Left cardiac atrium (tissue), 4 donors: Measurements from ENCODE around the gene PRR29. TPM values are rescaled to one million over a fixed set of nuclear protein-coding genes. Genes with fewer than 3 reads are reported as not detected.

ENCODE experiments used
- ATAC-seq, 2 donors: fragments of 200-7000 bp; cut with Tn5 transposase; one replicate each; pipeline ENCODE4 v1.9.1; 2020; ENCODE audit warnings: mild to moderate bottlenecking in 2 of 2, moderate library complexity in 2 of 2
- DNase-seq: peaks from one replicate; pipeline ENCODE4 v3.0.0-alpha.2; 2020
- intact Hi-C, 2 donors: fragments of 100-400 bp; cut with DNase I; formaldehyde crosslinking; loops; one replicate each; pipeline versions ENCODE4 v1.14.1 to v1.15.1; 2022 to 2023
- total RNA-seq, 2 donors: library from RNA; stranded (reverse); fragmentation: NEBNext Ultra II Directional; extraction: Animal tissue kit (Norgen Biotek cat#: 25700); gene quantifications; one replicate each; pipeline ENCODE4 v1.2.1, GENCODE V29; 2021
- donor health status: DM: no; HTN: yes; CAD: no.
- donor health status: DM: no; HTN: yes; CAD: no; lungs with severe emphysema.
- donor health status: DM: yes; HTN: yes; CAD: no.
- donor health status: Dilated cardiomyopathy.

PRR29 gene
- total RNA-seq, 2 donors from 2014 or later, result 0.24 to 0.35 TPM

DNA sequence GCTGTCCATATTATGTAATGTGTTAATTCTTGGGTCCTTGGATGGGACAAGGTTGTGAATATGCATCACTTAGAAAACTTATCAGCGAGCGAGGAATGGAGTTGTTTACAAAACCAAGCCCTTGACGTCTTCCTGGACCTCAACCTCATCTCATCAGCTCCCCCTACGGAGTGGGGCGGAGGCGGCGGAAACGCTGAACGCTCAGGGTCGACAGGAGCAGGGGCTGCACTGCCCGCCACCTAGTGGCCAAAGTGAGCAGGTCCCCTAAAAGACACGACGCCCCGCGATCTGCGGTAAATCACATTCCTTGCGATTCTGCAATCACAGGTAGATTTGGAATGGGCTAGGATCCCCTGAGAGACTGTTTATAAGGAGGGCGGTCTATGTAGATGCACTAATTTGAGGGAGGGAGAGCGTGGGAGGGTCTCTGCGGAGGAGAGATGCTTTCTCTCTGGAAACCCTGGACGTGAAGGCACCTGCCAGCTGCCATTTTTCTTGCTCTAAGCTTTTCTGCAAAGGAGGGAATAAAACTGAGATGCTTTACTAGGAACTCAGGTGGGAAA lies 27.7 kb downstream of the PRR29 start:
- peak; percentile 85 for DNase-seq
- intact Hi-C loops, result loop anchor here (5.0 to 10.0 kb wide), 4 partner anchors 106 to 259 kb away; partner anchors contain the start of genes CSHL1 (in 2 of the 2), ERN1 (in 1 of the 2) and GH1 (in 1 of the 2)

DNA sequence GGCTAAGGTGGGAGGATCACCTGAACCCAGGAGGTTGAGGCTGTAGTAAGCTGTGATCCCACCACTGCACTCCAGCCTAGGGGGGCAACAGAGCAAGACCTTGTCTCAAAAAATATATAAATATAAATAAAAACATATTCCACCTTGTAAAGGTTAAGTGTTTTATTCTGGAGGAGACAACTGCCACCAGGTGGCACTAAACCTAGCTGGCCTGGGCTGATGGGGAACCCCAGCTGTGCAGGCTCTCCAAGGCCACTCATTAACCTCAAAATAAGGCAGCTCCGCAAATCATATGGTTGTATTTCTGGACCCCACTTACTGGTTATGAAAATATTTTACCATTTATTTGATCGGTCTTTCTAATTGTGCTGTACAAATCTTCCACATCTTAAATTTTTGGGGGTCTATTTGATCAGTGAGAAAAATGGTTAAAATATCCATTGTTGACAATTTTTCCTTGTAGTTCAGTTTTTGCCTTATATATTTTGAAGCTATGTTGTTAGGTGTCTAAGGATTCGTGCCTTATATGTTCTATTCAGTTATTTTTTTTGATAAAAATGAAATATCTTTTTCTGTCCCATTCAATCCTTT lies 30.8 kb downstream of the PRR29 start:
- ATAC-seq, result peak in 1 of 2 donors; percentile 66
- intact Hi-C loops, result loop anchor here (2.0 to 10.0 kb wide), 5 partner anchors 102 to 256 kb away; partner anchors contain the start of genes CSHL1 (in 2 of the 2), ERN1 (in 2 of the 2) and GH1 (in 1 of the 2)
- peak; percentile 72 for DNase-seq

More for the DNA sequence above, 27.7 kb downstream of the PRR29 start:
- ATAC-seq, result peak; percentile 79

DNA sequence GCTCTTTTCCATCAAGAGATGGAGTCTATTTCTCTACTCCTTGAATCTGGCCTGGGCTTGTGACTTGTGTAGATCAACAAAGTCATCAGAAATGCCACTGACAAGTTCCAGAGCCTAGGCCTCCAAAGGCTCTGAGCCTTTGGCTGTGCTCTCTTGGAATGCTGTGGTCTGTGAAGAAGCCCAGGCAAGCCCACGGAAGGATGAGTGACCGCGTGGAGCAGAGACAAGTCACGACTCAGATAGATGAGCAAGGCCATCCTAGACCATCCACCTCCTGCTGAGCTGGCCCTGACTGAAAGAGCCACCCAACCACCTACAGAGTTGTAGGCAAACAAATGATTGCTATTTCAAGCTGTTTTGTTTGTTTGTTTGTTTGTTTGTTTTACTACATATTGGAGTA lies 33.9 kb downstream of the PRR29 start:
- intact Hi-C loops, result no loop called here
- ATAC-seq (no peak), DNase-seq (no peak)

DNA sequence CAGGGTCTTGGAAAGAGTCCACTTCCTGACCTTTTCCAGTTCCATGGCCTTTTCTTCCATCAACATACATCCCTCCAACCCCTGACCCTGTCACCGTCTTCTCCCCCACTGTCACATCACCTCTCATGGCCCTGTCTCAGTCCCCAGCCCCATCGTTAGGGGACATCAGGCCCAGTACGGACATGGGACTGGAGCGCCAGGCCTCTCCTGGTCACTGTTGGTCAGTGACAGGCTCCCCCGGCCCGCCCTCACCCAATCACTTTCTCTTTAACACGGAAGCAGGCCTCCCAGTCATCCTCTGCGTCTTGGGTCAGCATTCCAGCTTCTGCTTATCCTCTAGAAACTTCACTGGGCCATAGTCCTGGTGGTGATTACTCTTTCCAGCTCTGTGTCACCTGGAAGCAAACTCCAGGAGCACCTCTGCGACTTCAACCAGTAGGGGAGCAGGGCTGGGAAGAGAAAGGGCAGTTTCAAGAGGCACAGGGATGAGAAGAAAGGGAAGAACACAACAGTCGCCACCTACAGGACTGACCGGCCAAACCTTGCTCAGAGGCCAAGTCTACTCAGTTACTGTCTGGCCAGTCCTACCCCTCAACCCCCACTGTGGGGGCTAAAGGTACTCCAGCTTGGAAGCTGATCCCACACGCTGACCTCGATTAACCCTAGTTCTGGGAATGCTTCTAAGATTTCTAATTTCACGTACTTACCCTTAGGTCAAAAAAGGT lies 38.2 kb downstream of the PRR29 start:
- intact Hi-C loops, result no loop called here
- ATAC-seq, result no peak
- no peak for DNase-seq

DNA sequence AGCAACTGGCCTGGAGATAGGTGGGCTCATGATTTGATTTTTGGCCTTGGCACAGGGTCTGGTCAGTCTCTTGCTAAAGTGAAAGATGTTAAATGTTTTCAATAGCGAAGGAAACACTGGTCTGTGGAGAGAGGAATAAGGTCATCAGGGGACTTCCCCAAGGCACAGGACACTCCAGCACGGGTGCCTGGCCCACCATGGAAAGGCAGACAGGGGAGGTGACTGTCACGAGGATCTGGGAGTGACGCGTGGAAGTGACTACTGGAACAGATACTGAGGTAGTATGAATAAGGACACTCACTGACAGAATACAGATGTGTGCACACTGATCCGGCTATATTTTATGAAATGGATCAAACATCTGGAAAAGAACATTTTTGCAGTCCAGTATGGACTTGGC lies 39.0 kb downstream of the PRR29 start:
- ATAC-seq, result no peak
- intact Hi-C loops, result no loop called here

DNA sequence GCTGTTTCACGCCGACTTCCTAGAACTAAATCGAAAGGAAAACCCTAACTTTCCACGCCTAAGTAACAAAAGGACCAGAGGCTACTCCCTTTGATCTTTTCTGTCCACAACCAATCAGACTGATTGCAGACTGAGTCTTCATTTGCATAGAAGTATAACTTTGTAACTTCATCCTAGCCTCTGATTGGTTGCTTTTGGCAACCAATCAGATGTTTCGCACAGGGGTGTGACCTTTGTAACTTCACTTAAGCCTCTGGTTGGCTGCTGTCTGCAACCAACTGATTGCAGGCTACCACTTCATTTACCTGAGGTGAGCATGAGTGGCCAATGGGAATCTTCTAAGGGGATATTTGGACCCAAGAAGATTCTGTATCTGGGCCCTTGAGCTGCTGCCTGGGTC lies 39.7 kb downstream of the PRR29 start:
- no peak for ATAC-seq
- DNase-seq, result no peak
- intact Hi-C loops, result no loop called here

More for the DNA sequence above, 39.0 kb downstream of the PRR29 start:
- no peak for DNase-seq

DNA sequence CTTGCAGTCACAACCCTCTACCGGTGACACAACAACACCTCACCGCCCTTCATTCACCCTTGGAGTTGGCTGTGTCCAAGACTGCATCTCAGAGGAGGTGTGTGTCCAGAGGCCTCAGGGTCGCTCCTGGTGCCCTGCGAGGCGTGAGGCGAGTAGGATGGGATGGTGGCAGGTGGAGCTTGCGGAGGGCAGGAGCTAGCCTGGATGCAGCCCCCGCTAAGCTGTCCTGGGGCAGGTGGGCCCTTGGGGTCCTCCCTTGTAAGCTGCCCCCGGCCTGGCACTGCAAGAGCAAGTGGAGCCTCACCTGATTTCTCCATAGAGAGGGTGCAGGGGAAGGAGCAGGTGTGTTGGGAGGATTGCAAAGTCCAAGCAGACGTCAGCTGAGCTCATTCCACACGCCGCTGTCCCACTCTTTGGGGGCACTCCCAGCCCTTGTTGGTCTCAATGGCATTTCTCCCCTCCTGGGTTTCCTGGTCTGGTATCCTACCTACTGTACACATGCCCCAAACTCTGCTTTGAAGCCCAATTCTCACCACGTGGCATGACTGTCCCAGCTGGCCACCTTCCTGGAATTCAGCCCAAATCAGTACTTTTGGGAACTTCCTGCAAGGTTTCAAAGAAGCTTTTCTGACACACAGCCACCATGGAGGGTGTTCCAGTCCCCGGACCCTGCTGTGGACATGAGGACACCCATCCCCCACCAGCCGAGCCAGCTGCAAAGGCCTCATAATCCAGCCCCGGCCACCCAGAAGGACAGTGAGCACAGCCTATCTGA lies 40.4 kb downstream of the PRR29 start:
- ATAC-seq (no peak), DNase-seq (no peak)
- intact Hi-C loops, result no loop called here

DNA sequence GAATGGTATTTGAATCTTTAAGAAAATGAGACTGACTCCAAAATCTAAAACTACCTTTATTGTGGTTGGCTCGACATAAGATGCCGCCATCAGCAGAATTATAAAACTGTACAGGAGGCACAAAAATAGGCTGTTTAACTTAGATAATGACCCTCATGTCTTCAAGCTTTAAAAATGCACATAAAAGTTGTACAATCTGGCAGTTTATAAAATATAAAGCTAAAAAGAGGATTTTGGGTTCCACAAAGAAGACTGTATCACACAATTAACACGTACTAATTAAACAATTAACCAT lies 40.9 kb downstream of the PRR29 start:
- no peak for DNase-seq
- intact Hi-C loops, result no loop called here
- no peak for ATAC-seq

DNA sequence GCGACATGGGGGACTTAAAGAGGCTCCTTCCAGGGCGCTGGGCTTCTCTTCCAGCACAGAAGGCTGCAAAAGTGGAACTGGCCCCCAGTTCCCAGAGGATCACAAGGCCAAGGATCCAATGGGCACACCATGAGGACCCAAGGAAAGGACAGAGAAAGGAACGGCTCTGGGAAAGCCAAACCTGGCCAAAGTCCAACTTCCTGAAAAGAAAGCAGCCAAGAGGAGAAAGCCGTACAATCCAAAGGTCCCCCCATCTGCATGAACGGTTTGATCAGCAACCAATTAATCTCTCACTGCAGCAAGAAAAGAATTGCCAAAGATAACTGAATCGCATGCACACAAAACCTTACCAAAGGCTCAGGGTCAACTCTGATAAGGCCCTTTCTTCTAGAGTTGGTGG lies 42.1 kb downstream of the PRR29 start:
- ATAC-seq, result no peak
- no peak for DNase-seq
- intact Hi-C loops, result no loop called here

DNA sequence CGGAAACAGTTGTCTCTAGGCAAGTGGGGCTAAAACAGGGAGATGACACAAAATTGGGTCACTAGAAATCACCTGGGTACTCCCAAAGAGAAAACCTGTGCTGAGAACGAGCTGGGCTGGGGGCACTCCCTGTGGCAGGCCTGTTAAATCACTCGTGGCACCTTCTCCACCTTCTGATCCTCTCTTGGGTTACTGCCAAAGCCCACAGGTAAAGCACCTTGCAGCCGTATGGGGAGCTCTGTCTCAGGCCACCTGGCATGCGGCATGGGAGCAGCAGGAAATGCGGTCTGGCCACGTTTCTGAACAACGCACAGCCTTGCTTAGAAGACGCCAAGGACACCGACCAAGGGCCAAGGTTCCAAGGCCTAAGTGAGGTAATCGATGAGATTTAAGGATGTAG lies 43.8 kb downstream of the PRR29 start:
- intact Hi-C loops, result no loop called here
- DNase-seq (no peak), ATAC-seq (no peak)

DNA sequence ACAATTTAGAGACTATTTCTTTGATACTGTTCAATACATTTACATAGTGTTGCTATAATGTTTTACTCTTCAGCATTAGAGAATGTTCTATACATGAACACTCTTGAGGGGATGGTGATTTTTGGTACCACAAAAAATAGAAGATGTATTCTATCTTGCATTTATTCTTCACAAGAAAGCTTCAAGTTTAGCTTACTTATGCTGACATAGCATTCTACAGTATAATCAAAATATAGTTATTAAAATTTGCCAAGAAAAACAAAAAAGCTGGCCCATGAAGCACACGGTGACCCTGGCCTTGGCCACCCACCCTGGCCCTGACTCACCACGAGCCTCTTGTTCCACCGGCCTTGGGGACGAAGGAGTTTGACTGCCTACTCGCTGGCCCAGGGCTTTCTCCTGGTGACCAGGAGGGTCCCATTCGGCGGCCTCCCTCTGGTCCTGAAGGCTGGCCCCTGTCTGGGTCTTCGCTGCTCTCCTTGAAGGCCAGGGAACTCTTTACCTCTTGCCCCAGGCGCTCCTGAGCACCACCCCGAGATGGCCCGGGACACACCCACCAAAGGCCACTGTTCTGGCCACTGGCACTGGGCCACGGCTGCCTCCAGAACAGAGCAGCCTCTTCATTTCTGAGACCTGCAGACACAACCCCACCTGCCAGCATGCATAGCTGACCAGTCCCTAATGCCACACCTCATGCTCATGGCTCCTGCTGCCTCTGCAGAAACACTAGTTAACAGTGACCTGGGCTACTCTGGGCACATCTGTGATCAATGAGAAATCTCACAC lies 44.7 kb downstream of the PRR29 start:
- DNase-seq, result no peak
- intact Hi-C loops, result no loop called here
- ATAC-seq, result peak in 1 of 2 donors; percentile 10

DNA sequence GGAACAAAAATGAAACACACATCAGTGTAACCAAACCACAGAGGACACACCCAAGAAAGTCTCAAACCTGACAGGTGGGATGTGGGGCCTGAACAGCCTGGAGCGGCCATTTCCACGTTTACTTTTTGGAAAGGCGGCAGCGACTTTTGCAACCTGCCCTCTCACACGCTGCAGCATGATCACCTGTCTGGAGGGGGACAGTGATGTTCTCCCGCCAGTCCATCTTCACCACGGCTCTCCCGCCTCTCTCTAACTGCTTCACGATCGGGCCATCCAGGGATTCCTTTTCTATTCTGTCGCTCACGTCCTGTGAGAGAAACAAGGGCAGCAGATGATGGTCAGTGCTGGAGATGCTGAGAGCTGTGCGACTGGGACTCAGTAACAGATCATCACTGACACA lies 47.0 kb downstream of the PRR29 start:
- ATAC-seq, result no peak
- no peak for DNase-seq
- intact Hi-C loops, result no loop called here

DNA sequence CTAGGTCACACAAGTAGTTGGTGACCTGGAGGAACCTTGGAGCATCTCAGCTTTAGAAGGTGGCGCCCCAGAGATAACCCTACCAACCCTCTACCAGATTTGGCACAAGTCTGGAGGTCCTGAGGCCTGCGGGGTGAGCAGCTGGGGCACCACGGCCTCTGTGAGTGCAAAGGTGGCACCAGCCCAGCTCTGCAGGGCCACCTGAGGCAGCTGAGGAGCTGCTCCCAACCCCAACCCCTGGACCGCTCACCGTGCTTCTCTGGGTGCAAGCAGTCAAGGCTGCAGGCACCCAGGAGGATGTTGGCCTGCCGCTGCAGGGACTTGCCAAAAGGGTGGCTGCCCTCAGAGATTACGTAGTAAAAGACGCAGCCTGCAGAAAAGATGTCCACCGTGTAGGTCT lies 50.7 kb downstream of the PRR29 start:
- intact Hi-C loops, result no loop called here
- DNase-seq (no peak), ATAC-seq (no peak)

DNA sequence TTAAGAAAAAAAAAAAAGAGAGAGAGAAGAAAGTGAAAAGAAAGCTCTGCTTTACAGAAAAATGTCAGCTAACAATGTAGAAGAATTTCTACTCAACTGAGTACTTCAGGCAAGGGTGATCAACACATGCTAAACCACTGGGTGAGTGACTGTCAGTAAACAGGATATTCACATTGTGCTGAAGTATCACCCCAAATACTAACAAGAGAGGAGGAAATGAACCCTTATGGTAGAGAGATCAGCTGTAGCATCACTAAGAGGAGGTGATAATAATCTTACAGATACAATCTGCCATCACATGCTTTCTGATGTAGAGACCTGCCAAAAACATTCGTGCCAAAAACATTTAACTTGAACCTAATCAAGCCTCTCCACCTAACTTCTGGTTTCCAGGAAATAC lies 53.0 kb downstream of the PRR29 start:
- DNase-seq (no peak), ATAC-seq (peak in 1 of 2 donors; percentile 71)
- intact Hi-C loops, result loop anchor here in 1 of 2 donors (10.0 kb wide), 1 partner anchor 64 kb away; no protein-coding TSS in a partner anchor

DNA sequence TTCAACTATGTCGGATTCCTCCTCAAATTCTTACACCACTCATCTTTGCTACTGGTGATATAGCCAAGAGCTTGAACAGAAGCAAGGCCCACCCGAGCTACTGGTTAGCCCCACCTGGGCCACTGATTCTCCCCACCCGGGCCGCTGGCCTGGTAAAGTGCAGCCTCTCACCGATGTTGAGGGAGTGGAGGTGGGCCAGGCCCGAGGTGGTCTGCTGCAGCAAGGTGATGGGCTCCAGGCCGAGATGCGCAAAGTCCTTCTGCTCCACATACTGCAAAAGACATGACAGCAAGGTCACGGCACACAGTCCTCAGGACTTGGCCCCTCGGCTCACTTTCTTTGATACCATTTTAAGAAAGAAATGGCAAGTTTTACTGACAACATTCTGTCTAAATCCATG lies 55.0 kb downstream of the PRR29 start:
- DNase-seq, result no peak
- intact Hi-C loops, result loop anchor here in 1 of 2 donors (10.0 kb wide), 1 partner anchor 62 kb away; no protein-coding TSS in a partner anchor
- no peak for ATAC-seq
